Endothelial cell of umbilical vein (primary cell): ENCODE measurements around the gene MGLL. TPM values are rescaled to one million over a fixed set of nuclear protein-coding genes. Genes with fewer than 3 reads are reported as not detected.

Source experiments
- BruUV-seq: library from RNA; stranded (reverse); fragments of 400-500 nt; replicated peaks from 2 replicates; lab custom pipeline; 2021; lab: Mats Ljungman, UMichigan
- CTCF ChIA-PET: fragments of 300-600, 350-600 bp; sonication (Branson Sonifier 250); formaldehyde crosslinking; loops from one replicate; lab custom pipeline; 2021; ENCODE audit warnings: antibody characterized with exemption, inconsistent platforms; lab: Charles Lee
- POLR2A ChIA-PET: fragments of 300-600, 350-600 bp; sonication (Branson Sonifier 250); formaldehyde crosslinking; loops from one replicate; lab custom pipeline; 2021; ENCODE audit warnings: antibody characterized with exemption, inconsistent platforms; lab: Charles Lee
- DNase-seq: peaks from one replicate; pipeline ENCODE4 v3.0.0-alpha.2; 2011; ENCODE audit warnings: low read depth, low spot score
- FAIRE-seq: peaks from 2 replicates; lab custom pipeline; 2011; peaks lifted over from hg19 to GRCh38; lab: Jason Lieb, UNC
- H2AFZ ChIP-seq: 2 replicates; pipeline ENCODE4 v1.6.0; 2012; ENCODE audit warnings: low read depth, low read length, control low read depth, inconsistent platforms
- H3K27ac ChIP-seq: 2 replicates; pipeline ENCODE4 v1.5.1; 2011; ENCODE audit warnings: low read depth, mild to moderate bottlenecking, control low read depth, low read length, moderate library complexity; ENCODE audit not compliant: insufficient read depth
- H3K27me3 ChIP-seq, 2 experiments: 2 replicates each; pipeline versions ENCODE4 v1.6.0 to v1.6.1; 2011; ENCODE audit warnings: low read length in 2 of 2, mixed read lengths in 1 of 2; ENCODE audit not compliant: control insufficient read depth in 2 of 2, insufficient read depth in 2 of 2
- H3K36me3 ChIP-seq, 2 experiments: 2 replicates in 1 of 2; 3 replicates in 1 of 2; pipeline ENCODE4 v1.5.1; 2011; ENCODE audit warnings: low read length in 2 of 2, mild to moderate bottlenecking in 1 of 2, moderate library complexity in 1 of 2; ENCODE audit not compliant: control insufficient read depth in 2 of 2, insufficient read depth in 2 of 2; ENCODE audit errors: extremely low read depth in 1 of 2
- H3K4me1 ChIP-seq: 3 replicates; pipeline ENCODE4 v1.5.1; 2011; ENCODE audit warnings: mild to moderate bottlenecking, low read length; ENCODE audit not compliant: control insufficient read depth, insufficient read depth; ENCODE audit errors: extremely low read depth
- H3K4me2 ChIP-seq: 2 replicates; pipeline ENCODE4 v1.6.1; 2011; ENCODE audit warnings: low read length, control low read depth, mixed read lengths; ENCODE audit not compliant: insufficient read depth
- H3K4me3 ChIP-seq, 3 experiments: fragments of 200-600 bp in 1 of 3; sonication (generic), shearing (Covaris generic) in 1 of 3; replicated peaks in 1 of 3; 2 replicates each; pipeline ENCODE4 v1.5.1; 2011 to 2016; ENCODE audit warnings: control low read depth in 3 of 3, low read length in 3 of 3, mild to moderate bottlenecking in 2 of 3, inconsistent platforms in 1 of 3, low read depth in 1 of 3, moderate library complexity in 1 of 3; ENCODE audit not compliant: insufficient read depth in 1 of 3
- H3K79me2 ChIP-seq: 2 replicates; pipeline ENCODE4 v1.6.0; 2012; ENCODE audit warnings: low read length, inconsistent platforms; ENCODE audit not compliant: control insufficient read depth, insufficient read depth
- H3K9ac ChIP-seq: replicated peaks from 2 replicates; pipeline ENCODE3; 2011; ENCODE audit warnings: low read length, control low read depth; ENCODE audit not compliant: insufficient read depth; ENCODE audit errors: extremely low read depth
- H3K9me1 ChIP-seq: replicated peaks from 3 replicates; pipeline ENCODE4 v1.6.0; 2011; ENCODE audit warnings: mild to moderate bottlenecking, low read length; ENCODE audit not compliant: control insufficient read depth, insufficient read depth; ENCODE audit errors: extremely low read depth
- H3K9me3 ChIP-seq: replicated peaks from 2 replicates; pipeline ENCODE4 v1.5.1; 2012; ENCODE audit warnings: low read length, inconsistent platforms; ENCODE audit not compliant: control insufficient read depth, insufficient read depth
- H4K20me1 ChIP-seq: replicated peaks from 2 replicates; pipeline ENCODE3; 2011; ENCODE audit warnings: mild to moderate bottlenecking, low read length; ENCODE audit not compliant: control insufficient read depth, insufficient read depth; ENCODE audit errors: extremely low read depth
- CTCF ChIP-seq, 2 donors: IDR thresholded peaks; 1 replicate in 1 of 2; 2 replicates in 1 of 2; pipeline ENCODE4 v1.5.1; 2011; ENCODE audit warnings: low read length in 2 of 2, mild to moderate bottlenecking in 2 of 2, moderate library complexity in 2 of 2, control low read depth in 1 of 2, inconsistent platforms in 1 of 2, low read depth in 1 of 2; ENCODE audit not compliant: insufficient read depth in 1 of 2; ENCODE audit errors: extremely low read depth in 1 of 2
- EZH2 ChIP-seq: IDR thresholded peaks from 2 replicates; pipeline ENCODE4 v1.6.1; 2012; ENCODE audit warnings: borderline replicate concordance, low read depth, mild to moderate bottlenecking, moderate library complexity, low read length, inconsistent platforms; ENCODE audit not compliant: severe bottlenecking
- FOS ChIP-seq: IDR thresholded peaks from 2 replicates; pipeline ENCODE4 v1.6.1; 2011; ENCODE audit warnings: mild to moderate bottlenecking, low read length, moderate library complexity, borderline replicate concordance; ENCODE audit not compliant: insufficient read depth
- GATA2 ChIP-seq: IDR thresholded peaks from 2 replicates; pipeline ENCODE4 v1.7.0; 2011; ENCODE audit warnings: low read depth, mild to moderate bottlenecking, moderate library complexity, mixed read lengths, low read length; ENCODE audit not compliant: insufficient read length, insufficient read depth
- JUN ChIP-seq: IDR thresholded peaks from 2 replicates; pipeline ENCODE4 v1.6.1; 2011; ENCODE audit warnings: borderline replicate concordance, low read depth; ENCODE audit not compliant: insufficient read length, insufficient read depth
- MAX ChIP-seq: IDR thresholded peaks from 2 replicates; pipeline ENCODE4 v1.6.1; 2011; ENCODE audit not compliant: insufficient read depth, insufficient read length
- MYC ChIP-seq: IDR thresholded peaks from one replicate; pipeline ENCODE4 v1.6.1; 2011; ENCODE audit warnings: mild to moderate bottlenecking, low read depth, low read length
- POLR2A ChIP-seq: IDR thresholded peaks from 2 replicates; pipeline ENCODE4 v1.6.1; 2012; ENCODE audit warnings: low read depth, mild to moderate bottlenecking, control low read depth, low read length
- POLR2AphosphoS5 ChIP-seq: IDR thresholded peaks from 2 replicates; pipeline ENCODE4 v1.6.1; 2012; ENCODE audit warnings: low read depth, mild to moderate bottlenecking, control low read depth, low read length, moderate library complexity; ENCODE audit not compliant: insufficient read depth
- dilution Hi-C: fragments of 300-500 bp; cut with MboI; formaldehyde crosslinking; loops from one replicate; pipeline ENCODE4 v1.15.0; 2019; ENCODE audit warnings: low sequenced_read_pairs; ENCODE audit not compliant: extremely low pct_ligation_motif_present
- intact Hi-C: fragments of 100-400 bp; cut with micrococcal nuclease; formaldehyde crosslinking; loops from one replicate; pipeline ENCODE4 v1.10.0; 2022
- polyA plus RNA-seq, 4 experiments: library from polyadenylated mRNA; depleted of rRNA in 3 of 4; stranded (reverse) in 3 of 4; unstranded in 1 of 4; fragments of >200 nt; gene quantifications; 2 replicates each; pipeline versions ENCODE4 v1.2.1 to v1.2.3, GENCODE V29; 2011 to 2012; ENCODE audit warnings: missing spikeins in 1 of 4
- total RNA-seq: library from RNA; stranded (reverse); gene quantifications from 2 replicates; pipeline ENCODE4 v1.2.3, GENCODE V29; 2021

Gene MGLL
- total and polyA plus RNA-seq, 2 donors (not counting 3 experiments of a cell fraction or from before 2014, with no cell fraction given): 30.7 to 60.2 TPM

GRCh38 chr3:127751782-127752181, 70.5 kb downstream of the MGLL start:
- Histone ChIP-seq H3K4me1 (peaks cover 24% of the 10 kb centered on the region), H3K9ac (no peak overlapping the region), H3K9me1 (no peaks in the 10 kb centered on the region), H3K4me3 (no peak overlapping the region), H2AFZ (no peak overlapping the region), H3K36me3 (no peaks in the 10 kb centered on the region), H3K79me2 (peaks cover 4% of the 10 kb centered on the region), H3K27me3 (no peaks in the 10 kb centered on the region), H4K20me1 (no peaks in the 10 kb centered on the region), H3K4me2 (no peak overlapping the region), H3K9me3 (no peaks in the 10 kb centered on the region), H3K27ac (no peak overlapping the region)
- intact Hi-C loops: no loop called here
- no peak for TF ChIP-seq JUN
- TF ChIP-seq MAX: no peak
- TF ChIP-seq POLR2AphosphoS5: no peak
- TF ChIP-seq EZH2: no peak
- no peak for TF ChIP-seq FOS
- dilution Hi-C loops: no loop called here
- ChIA-PET POLR2A (no interaction called here), CTCF (interaction anchor here (1.0 kb wide), 1 partner anchor 16 kb away, joined by 5 read pairs; no protein-coding TSS in a partner anchor)
- DNase-seq: no peak
- BruUV-seq: no TSS peak
- no peak for FAIRE-seq

- no peak overlapping the region for H2AFZ ChIP-seq
- H3K4me2 ChIP-seq: no peak overlapping the region
- no peak for DNase-seq
- peaks cover 26% of the 10 kb centered on the region for H3K4me1 ChIP-seq
- ChIA-PET CTCF (interaction anchor here (0.7 to 1.1 kb wide), 4 partner anchors 12 to 72 kb away, joined by 3 to 6 read pairs (median 4); no protein-coding TSS in a partner anchor), POLR2A (no interaction called here)
- H3K36me3 ChIP-seq: no peaks in the 10 kb centered on the region
- TF ChIP-seq POLR2AphosphoS5: no peak
- TF ChIP-seq POLR2A: no peak
- no peak for TF ChIP-seq JUN
- no peak for TF ChIP-seq FOS
- TF ChIP-seq GATA2: no peak
- no peak for TF ChIP-seq MAX
- TF ChIP-seq CTCF (IDR thresholded peaks at IDR 0.05; ENCODE audit: extremely low read depth in 1 of 2, insufficient read depth in 1 of 2, low read depth in 1 of 2, low read length in 2 of 2): no peak
- no peak for TF ChIP-seq EZH2
- TF ChIP-seq MYC: no peak
- H4K20me1 ChIP-seq: no peaks in the 10 kb centered on the region
- no peak overlapping the region for H3K9ac ChIP-seq
- no peak overlapping the region for H3K27ac ChIP-seq
- H3K4me3 ChIP-seq: no peak overlapping the region
- H3K9me1 ChIP-seq: no peaks in the 10 kb centered on the region
- intact Hi-C loops (no loop called here), dilution Hi-C loops (no loop called here)
- H3K9me3 ChIP-seq: no peaks in the 10 kb centered on the region
- no peak for FAIRE-seq
- H3K79me2 ChIP-seq: peaks cover 2% of the 10 kb centered on the region
- BruUV-seq: no TSS peak
- H3K27me3 ChIP-seq: no peaks in the 10 kb centered on the region
Observed at GRCh38 chr3:127751163-127751621, 71.1 kb downstream of the MGLL start.
